ENCODE measurements around the gene SUMO2.
A peak's percentile ranks its signal among the peaks of the same experiment; 100 is the strongest.
"Not testable (repeated sequence)": the region's sequence is repeated elsewhere in the genome, so short reads cannot be mapped to it uniquely, and the experiment has no call there.

The SUMO2 gene

GRCh38 chr17:75181608-75182318, 996 bp downstream of the SUMO2 start:
- DNase-seq = no peak

DNA sequence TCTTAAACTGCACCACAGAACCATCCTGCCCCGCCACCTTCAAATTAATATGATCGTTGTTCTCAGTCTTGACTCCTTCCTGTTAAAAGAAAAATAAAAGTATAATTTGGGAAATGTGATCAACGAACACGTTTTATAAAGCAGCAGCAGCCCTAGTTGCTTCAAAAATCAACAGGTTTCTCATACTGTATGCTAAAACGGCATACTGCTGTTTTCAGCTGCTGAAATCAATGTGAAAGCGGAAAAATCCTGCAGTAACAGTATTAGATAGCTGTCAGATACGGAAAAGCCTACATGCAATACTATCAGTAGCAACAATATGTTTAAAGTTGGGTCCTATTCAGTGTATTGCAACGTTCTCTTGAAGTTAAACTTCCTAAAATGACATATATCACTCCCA, 1.6 kb downstream of the SUMO2 start:
- no peak for DNase-seq

GRCh38 chr17:75178453-75178852, 4.3 kb downstream of the SUMO2 start:
- DNase-seq = no peak

GRCh38 chr17:75176625-75177024, 6.1 kb downstream of the SUMO2 start:
- no peak for DNase-seq

GRCh38 chr17:75174996-75175395, 7.8 kb downstream of the SUMO2 start:
- DNase-seq = no peak

- DNase-seq = no peak
Observed at GRCh38 chr17:75173526-75173925, 9.2 kb downstream of the SUMO2 start.

DNA sequence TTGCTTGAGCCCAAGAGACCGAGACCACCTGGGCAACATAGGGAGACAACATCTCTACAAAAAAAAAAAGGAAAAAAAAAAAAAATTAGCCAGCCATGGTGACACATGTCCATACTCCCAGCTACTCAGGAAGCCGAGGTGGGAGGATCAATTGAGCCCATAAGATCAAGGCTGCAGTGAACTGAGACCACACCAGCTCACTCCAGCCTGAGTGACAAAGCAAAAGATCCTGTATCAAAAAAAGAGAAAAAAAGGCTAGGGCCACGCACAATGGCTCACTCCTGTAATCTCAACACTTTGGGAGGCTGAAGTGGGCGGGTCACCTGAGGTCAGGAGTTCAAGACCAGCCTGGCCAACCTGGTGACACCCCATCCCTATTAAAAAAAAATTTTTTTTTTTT, 13.8 kb downstream of the SUMO2 start:
- no peak for DNase-seq

DNA sequence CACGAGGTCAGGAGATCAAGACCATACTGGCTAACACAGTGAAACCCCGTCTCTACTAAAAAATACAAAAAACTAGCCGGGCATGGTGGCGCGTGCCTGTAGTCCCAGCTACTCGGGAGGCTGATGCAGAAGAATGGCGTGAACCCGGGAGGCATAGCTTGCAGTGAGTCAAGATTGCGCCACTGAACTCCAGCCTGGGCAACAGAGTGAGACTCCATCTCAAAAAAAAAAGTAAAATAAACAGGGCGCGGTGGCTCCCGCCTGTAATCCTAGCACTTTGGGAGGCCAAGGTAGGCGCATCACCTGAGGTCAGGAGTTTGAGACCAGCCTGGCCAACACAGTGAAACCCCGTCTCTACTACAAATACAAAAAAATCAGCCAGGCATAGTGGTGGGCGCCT, 18.2 kb downstream of the SUMO2 start:
- DNase-seq = not testable (repeated sequence)

DNA sequence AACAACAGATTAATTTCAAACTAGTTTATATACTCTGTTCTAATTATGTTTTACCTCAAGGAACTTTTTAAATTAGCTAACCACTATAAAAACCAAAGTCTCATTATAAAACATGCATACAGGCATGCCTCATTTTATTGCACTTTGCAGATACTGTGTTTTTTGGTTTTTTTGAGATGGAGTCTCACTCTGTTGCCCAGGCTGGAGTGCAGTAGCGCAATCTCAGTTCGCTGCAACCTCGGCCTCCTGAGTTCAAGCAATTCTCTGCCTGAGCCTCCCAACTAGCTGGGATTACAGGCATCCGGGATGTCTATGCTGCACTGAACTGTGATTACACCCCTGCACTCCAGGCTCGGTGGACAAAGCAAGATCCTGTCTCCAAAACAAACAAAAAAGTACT, 19.7 kb downstream of the SUMO2 start:
- no peak for DNase-seq

DNA sequence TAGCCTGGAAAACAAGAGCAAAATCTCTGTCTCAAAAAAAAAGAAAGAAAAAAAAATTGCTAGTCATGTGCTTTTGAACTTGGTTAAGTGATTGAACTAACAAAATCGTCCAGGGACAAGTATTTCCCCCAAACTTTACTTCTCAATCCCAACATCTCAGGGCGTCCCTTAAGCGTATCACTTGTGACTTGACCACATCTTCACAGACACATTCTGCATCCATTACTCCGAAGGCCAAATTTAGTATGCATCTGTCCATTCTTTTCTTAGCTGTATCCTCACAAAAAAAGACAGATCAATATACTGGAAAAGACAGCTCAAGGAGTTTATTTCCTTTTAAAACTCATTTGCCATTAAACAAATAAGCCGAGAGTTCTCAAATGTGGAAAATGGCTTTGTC, 22.5 kb downstream of the SUMO2 start:
- DNase-seq = no peak

GRCh38 chr17:75159196-75160031, 23.3 kb downstream of the SUMO2 start:
- no peak for DNase-seq

- not testable (repeated sequence) for DNase-seq
Observed at GRCh38 chr17:75158480-75158879, 24.3 kb downstream of the SUMO2 start.

DNA sequence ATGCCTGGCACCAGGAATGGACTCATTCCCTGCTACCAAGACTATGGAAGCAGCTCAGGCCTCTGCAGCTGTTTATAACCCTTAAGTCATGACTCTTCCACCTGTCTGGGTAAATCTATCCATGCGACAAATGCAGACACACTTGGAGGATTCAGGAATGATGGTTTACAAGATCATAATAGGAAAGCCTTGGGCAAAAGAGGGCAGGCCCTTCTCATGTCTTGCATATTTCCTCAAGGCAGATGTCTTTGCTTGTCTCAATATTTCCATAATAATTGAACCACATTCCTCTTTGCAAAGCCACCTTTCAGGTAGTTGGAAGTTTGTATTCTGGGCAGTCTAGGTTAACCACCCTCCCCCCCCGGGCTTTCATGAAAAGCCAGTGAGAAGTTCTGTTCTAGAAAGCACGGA, 27.6 kb downstream of the SUMO2 start:
- DNase-seq = no peak

DNA sequence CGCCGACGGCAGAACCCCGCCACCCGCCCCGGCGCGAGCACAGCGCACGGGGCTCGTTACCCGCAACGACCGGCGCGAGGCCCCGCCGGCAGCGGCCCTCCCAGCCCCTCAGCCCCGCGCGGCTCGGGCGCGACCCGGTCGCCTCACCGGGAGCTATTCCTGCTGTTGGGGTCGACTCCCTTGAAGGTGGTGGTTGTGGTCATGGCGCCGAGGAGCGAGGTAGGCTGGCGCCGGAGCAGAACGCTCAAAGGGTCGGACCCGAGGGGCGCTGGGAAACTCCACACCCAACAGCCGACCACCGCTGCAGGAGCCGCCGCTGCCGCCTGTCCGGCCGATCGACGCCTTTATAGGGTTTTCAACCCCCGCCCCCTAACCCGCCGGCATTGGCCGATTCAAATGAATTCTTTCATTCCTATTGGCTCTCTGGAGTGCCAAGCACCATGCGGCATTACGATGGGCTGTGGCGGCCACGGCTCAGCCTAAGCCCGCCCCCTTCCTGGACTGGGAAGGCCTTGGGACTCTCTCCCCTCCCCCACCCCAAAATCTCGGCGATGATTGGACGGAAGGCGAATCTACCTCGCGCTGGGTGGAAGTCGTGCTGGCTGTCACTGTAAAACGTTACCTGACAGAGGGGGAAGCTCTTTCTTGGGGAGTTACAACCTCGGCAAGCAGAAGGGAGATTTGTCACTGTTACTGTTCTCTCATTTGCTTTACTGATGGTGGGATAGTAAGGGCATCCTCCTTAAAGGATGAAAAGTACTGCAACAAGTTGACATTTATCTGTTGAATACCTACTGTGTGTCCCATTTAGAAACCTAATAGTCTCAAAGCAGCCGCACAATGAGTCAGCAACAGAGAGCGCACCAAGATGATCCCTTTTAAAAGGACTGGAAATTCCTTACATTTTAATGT, 28.3 kb downstream of the SUMO2 start, which contains the start of gene JPT1:
Gene JPT1 (minus strand): TSS at position 318 of the 912 bp plus-strand sequence. CDS start 115 bp downstream, at position 203.
- DNase-seq = peak; percentile 97

DNA sequence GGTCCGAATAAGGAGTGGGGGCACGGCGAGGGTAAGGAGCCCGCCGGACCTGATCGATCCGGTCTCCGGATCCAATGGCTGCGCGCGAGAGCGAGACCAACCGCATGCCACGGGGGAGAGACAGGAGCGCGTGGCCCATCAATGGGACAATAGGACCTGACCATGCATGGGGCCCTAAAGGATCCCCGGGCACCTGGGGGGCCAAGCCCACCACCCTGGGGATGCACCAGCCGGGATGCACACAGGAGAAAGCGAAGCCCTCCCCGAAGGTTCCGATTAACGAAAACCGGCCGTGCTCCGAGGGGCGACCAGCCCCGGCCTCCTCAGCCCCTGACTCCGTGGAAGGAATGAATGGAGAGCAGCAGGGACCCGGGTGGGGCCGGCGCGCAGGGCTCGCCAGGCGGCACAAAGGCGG, 29.0 kb downstream of the SUMO2 start:
- DNase-seq = no peak

- DNase-seq = peak; percentile 17 to 27
Observed at GRCh38 chr17:75152922-75153779, 29.6 kb downstream of the SUMO2 start.

- DNase-seq = no peak
Observed at GRCh38 chr17:75152523-75152921, 30.2 kb downstream of the SUMO2 start.

GRCh38 chr17:75151930-75152329, 30.8 kb downstream of the SUMO2 start:
- DNase-seq = no peak

DNA sequence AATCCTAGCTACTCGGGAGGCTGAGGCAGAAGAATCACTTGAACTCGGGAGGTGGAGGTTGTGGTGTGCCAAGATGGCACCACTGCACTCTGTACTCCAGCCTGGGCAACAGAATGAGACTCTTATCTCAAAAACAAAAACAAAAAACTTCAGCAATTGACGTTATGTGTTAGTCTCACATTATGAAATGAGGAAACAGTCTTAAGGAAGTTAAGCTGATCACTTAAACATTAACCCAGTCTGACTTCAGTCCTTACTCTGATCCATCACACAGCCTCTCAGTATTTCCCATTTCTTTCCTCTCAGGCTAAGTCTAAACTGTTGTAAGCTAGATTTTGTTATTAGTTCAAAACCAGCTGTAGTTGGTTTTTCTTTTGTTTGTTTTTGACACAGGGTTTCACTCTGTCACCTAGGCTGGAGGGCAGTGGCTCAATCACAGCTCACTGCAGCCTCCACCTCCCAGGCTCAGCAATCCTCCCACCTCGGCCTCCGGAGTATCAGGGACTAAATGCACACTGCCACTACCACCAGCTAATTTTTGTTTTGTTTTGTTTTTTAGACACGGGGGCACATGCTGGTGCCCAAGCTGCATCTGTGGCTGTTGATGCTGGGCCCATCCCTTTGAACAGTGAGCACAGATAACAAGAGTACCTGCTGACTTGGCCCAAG, 34.7 kb downstream of the SUMO2 start:
- DNase-seq = no peak

GRCh38 chr17:75146592-75146991, 36.2 kb downstream of the SUMO2 start:
- DNase-seq = no peak

- no peak for DNase-seq
Observed at GRCh38 chr17:75144816-75145512, 37.8 kb downstream of the SUMO2 start.

All from NCI-H187 (cell line).